Calu3 (cell line): ENCODE measurements around the gene GCNA. TPM values are rescaled to one million over a fixed set of nuclear protein-coding genes. Genes with fewer than 3 reads are reported as not detected.
"Not testable (repeated sequence)": the region's sequence is repeated elsewhere in the genome, so short reads cannot be mapped to it uniquely, and the experiment has no call there.

ENCODE experiments used
- BruUV-seq: library from RNA; stranded (reverse); fragments of 400-500 nt; replicated peaks from 2 replicates; lab custom pipeline; 2021; lab: Mats Ljungman, UMichigan
- CTCF ChIA-PET: fragments of 300-600 bp; sonication (Branson Sonifier 250); formaldehyde crosslinking; loops from one replicate; lab custom pipeline; 2022; ENCODE audit warnings: antibody characterized with exemption; lab: Charles Lee
- DNase-seq: peaks from one replicate; pipeline ENCODE4 v3.0.0; 2022
- H3K27ac Mint-ChIP-seq: one replicate; pipeline ENCODE4 v1.8.0; 2022; ENCODE audit warnings: mixed read lengths; ENCODE audit not compliant: unreplicated experiment
- H3K27me3 Mint-ChIP-seq: one replicate; pipeline ENCODE4 v1.8.0; 2022; ENCODE audit warnings: mixed read lengths; ENCODE audit not compliant: unreplicated experiment
- H3K36me3 Mint-ChIP-seq: one replicate; pipeline ENCODE4 v1.8.0; 2022; ENCODE audit warnings: mild to moderate bottlenecking, moderate library complexity, mixed read lengths; ENCODE audit not compliant: insufficient read depth, unreplicated experiment
- H3K4me1 Mint-ChIP-seq: one replicate; pipeline ENCODE4 v1.8.0; 2022; ENCODE audit warnings: mild to moderate bottlenecking, low read depth, mixed read lengths; ENCODE audit not compliant: unreplicated experiment
- H3K4me3 Mint-ChIP-seq: one replicate; pipeline ENCODE4 v1.8.0; 2022; ENCODE audit warnings: mild to moderate bottlenecking, low read depth, moderate library complexity, mixed read lengths; ENCODE audit not compliant: unreplicated experiment
- H3K9me3 Mint-ChIP-seq: one replicate; pipeline ENCODE4 v1.8.0; 2022; ENCODE audit warnings: low read depth, mixed read lengths; ENCODE audit not compliant: unreplicated experiment
- CTCF ChIP-seq: fragments of 200-600 bp; IDR thresholded peaks from one replicate; pipeline ENCODE4 v1.8.0; 2022; ENCODE audit warnings: antibody characterized with exemption; ENCODE audit not compliant: unreplicated experiment
- intact Hi-C: fragments of 100-400 bp; cut with micrococcal nuclease; formaldehyde crosslinking; loops from one replicate; pipeline ENCODE4 v1.10.0; 2022; ENCODE audit not compliant: unreplicated experiment
- total RNA-seq: library from RNA; stranded (reverse); gene quantifications from 2 replicates; pipeline ENCODE4 v1.2.3, GENCODE V29; 2022

Gene GCNA
- total RNA-seq, 1 experiment from 2014 or later = 8.1 TPM

GRCh38 chrX:71581210-71581609 is 3.0 kb downstream of the GCNA start:
- H3K27ac Mint-ChIP-seq = no peak overlapping the region
- H3K27me3 Mint-ChIP-seq = no peaks in the 10 kb centered on the region
- no peak for DNase-seq
- no TSS peak for BruUV-seq
- intact Hi-C loops = no loop called here
- H3K36me3 Mint-ChIP-seq = peaks cover 48% of the 10 kb centered on the region
- no peak for TF ChIP-seq CTCF
- H3K4me1 Mint-ChIP-seq = no peaks in the 10 kb centered on the region
- H3K4me3 Mint-ChIP-seq = no peak overlapping the region
- CTCF ChIA-PET = no interaction called here
- H3K9me3 Mint-ChIP-seq = no peaks in the 10 kb centered on the region

GRCh38 chrX:71586929-71587328 is 8.7 kb downstream of the GCNA start:
- H3K4me1 Mint-ChIP-seq = no peaks in the 10 kb centered on the region
- no peak for DNase-seq
- H3K27ac Mint-ChIP-seq = no peak overlapping the region
- H3K27me3 Mint-ChIP-seq = no peaks in the 10 kb centered on the region
- no TSS peak for BruUV-seq
- TF ChIP-seq CTCF = no peak
- peaks cover 19% of the 10 kb centered on the region for H3K36me3 Mint-ChIP-seq
- H3K4me3 Mint-ChIP-seq = no peak overlapping the region
- CTCF ChIA-PET = no interaction called here
- no peaks in the 10 kb centered on the region for H3K9me3 Mint-ChIP-seq
- intact Hi-C loops = no loop called here

GRCh38 chrX:71593210-71593609 is 15.0 kb downstream of the GCNA start:
- H3K4me1 Mint-ChIP-seq, H3K27me3 Mint-ChIP-seq, CTCF ChIA-PET: not testable (repeated sequence)

GRCh38 chrX:71599965-71600364 is 21.7 kb downstream of the GCNA start:
- no peak overlapping the region for H3K27ac Mint-ChIP-seq
- no peaks in the 10 kb centered on the region for H3K4me1 Mint-ChIP-seq
- H3K9me3 Mint-ChIP-seq = no peaks in the 10 kb centered on the region
- CTCF ChIA-PET = no interaction called here
- BruUV-seq = no TSS peak
- intact Hi-C loops = no loop called here
- no peak overlapping the region for H3K4me3 Mint-ChIP-seq
- H3K36me3 Mint-ChIP-seq = peaks cover 35% of the 10 kb centered on the region
- DNase-seq = no peak
- TF ChIP-seq CTCF = no peak
- H3K27me3 Mint-ChIP-seq = no peaks in the 10 kb centered on the region

More at GRCh38 chrX:71593210-71593609, 15.0 kb downstream of the GCNA start:
- H3K36me3 Mint-ChIP-seq = peaks cover 19% of the 10 kb centered on the region
- intact Hi-C loops, H3K27ac Mint-ChIP-seq, H3K9me3 Mint-ChIP-seq, BruUV-seq, H3K4me3 Mint-ChIP-seq, DNase-seq: not testable (repeated sequence)

GRCh38 chrX:71603618-71604017 is 25.4 kb downstream of the GCNA start:
- BruUV-seq = no TSS peak
- no peak overlapping the region for H3K4me3 Mint-ChIP-seq
- H3K27me3 Mint-ChIP-seq = no peaks in the 10 kb centered on the region
- DNase-seq = no peak
- H3K4me1 Mint-ChIP-seq = no peaks in the 10 kb centered on the region
- CTCF ChIA-PET = no interaction called here
- intact Hi-C loops = no loop called here
- H3K36me3 Mint-ChIP-seq = peaks cover 50% of the 10 kb centered on the region
- no peak overlapping the region for H3K27ac Mint-ChIP-seq
- TF ChIP-seq CTCF = no peak
- no peaks in the 10 kb centered on the region for H3K9me3 Mint-ChIP-seq
